SK-N-SH (cell line): Measurements from ENCODE around the gene GSTT2.
"Not testable (repeated sequence)": the region's sequence is repeated elsewhere in the genome, so short reads cannot be mapped to it uniquely, and the experiment has no call there.

Source experiments
- POLR2AphosphoS5 ChIP-seq: IDR thresholded peaks from 2 replicates; pipeline ENCODE4 v1.6.1; 2012; ENCODE audit warnings: low read depth, low read length
- RCOR1 ChIP-seq: fragments of 150-350 bp; IDR thresholded peaks from 2 replicates; pipeline ENCODE4 v1.6.1; 2017; ENCODE audit warnings: antibody characterized with exemption, low read length
- TF ChIP-seq, protein P1 (sequence below): fragments of 200-600 bp; sonication (generic); IDR thresholded peaks from 2 replicates; pipeline ENCODE4 v1.6.1; 2017; ENCODE audit warnings: antibody characterized with exemption, mild to moderate bottlenecking, moderate library complexity

- TF ChIP-seq, protein P1, sequence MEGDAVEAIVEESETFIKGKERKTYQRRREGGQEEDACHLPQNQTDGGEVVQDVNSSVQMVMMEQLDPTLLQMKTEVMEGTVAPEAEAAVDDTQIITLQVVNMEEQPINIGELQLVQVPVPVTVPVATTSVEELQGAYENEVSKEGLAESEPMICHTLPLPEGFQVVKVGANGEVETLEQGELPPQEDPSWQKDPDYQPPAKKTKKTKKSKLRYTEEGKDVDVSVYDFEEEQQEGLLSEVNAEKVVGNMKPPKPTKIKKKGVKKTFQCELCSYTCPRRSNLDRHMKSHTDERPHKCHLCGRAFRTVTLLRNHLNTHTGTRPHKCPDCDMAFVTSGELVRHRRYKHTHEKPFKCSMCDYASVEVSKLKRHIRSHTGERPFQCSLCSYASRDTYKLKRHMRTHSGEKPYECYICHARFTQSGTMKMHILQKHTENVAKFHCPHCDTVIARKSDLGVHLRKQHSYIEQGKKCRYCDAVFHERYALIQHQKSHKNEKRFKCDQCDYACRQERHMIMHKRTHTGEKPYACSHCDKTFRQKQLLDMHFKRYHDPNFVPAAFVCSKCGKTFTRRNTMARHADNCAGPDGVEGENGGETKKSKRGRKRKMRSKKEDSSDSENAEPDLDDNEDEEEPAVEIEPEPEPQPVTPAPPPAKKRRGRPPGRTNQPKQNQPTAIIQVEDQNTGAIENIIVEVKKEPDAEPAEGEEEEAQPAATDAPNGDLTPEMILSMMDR = not testable (repeated sequence)
- TF ChIP-seq RCOR1, POLR2AphosphoS5: not testable (repeated sequence)
These were observed 18.7 kb upstream of the GSTT2 start, which contains the start of gene GSTT2B for GRCh38 chr22:23961084-23961771.
